Left lung (tissue), 10 donors: ENCODE results near the gene BCL11B. TPM values are rescaled to one million over a fixed set of nuclear protein-coding genes. Genes with fewer than 3 reads are reported as not detected.
A peak's percentile ranks its signal among the peaks of the same experiment; 100 is the strongest.

Experiments
- ATAC-seq: fragments of 200-7000 bp; cut with Tn5 transposase; one replicate; pipeline ENCODE4 v1.9.1; 2020; ENCODE audit warnings: moderate library complexity
- DNase-seq, 4 donors: peaks; one replicate each; pipeline ENCODE4 v3.0.0-alpha.2; 2013 to 2020
- H3K27ac ChIP-seq, 2 donors: fragments of 200-600 bp; sonication (generic) in 1 of 2; one replicate each; pipeline versions ENCODE4 v1.5.0 to v1.8.0; 2020 to 2021
- H3K27me3 ChIP-seq, 2 donors: fragments of 200-600 bp; sonication (generic) in 1 of 2; one replicate each; pipeline versions ENCODE4 v1.5.0 to v1.8.0; 2020 to 2021
- H3K36me3 ChIP-seq, 2 donors: fragments of 200-600 bp; sonication (generic) in 1 of 2; one replicate each; pipeline versions ENCODE4 v1.5.0 to v1.8.0; 2020 to 2021
- H3K4me1 ChIP-seq, 2 donors: fragments of 200-600 bp; one replicate each; pipeline ENCODE4 v1.8.0; 2021
- H3K4me3 ChIP-seq, 2 donors: fragments of 200-600 bp; sonication (generic) in 1 of 2; one replicate each; pipeline versions ENCODE4 v1.5.0 to v1.8.0; 2020 to 2021; ENCODE audit warnings: mild to moderate bottlenecking in 1 of 2
- H3K9me3 ChIP-seq, 2 donors: fragments of 200-600 bp; sonication (generic) in 1 of 2; one replicate each; pipeline versions ENCODE4 v1.5.0 to v1.8.0; 2020 to 2021
- CTCF ChIP-seq, 2 donors: fragments of 200-600 bp; sonication (generic) in 1 of 2; IDR thresholded peaks; one replicate each; pipeline versions ENCODE4 v1.5.0 to v1.8.0; 2021; ENCODE audit warnings: antibody characterized with exemption in 2 of 2
- intact Hi-C, 2 donors: fragments of 100-400 bp; cut with DNase I; formaldehyde crosslinking; loops; one replicate each; pipeline versions ENCODE4 v1.11.2 to v1.14.2; 2022
- polyA plus RNA-seq, 6 donors: library from polyadenylated mRNA; unstranded; fragments of 120-200 nt; gene quantifications; one replicate each; pipeline ENCODE4 v1.2.1, GENCODE V29; 2013; ENCODE audit not compliant: insufficient read length in 6 of 6
- total RNA-seq, 2 donors: library from RNA; stranded (reverse); fragmentation: NEBNext Ultra II Directional; extraction: Animal tissue kit (Norgen Biotek cat#: 25700); gene quantifications; one replicate each; pipeline ENCODE4 v1.2.1, GENCODE V29; 2021
- donor health status: DM: no; HTN: yes; CAD: no.
- donor health status: DM: no; HTN: no; CAD: no.

The BCL11B gene
- total and polyA plus RNA-seq, 8 donors: 1.4 to 3.6 (median 3.2) TPM

- intact Hi-C loops: no loop called here
- ATAC-seq (no peak), DNase-seq (no peak)
- Histone ChIP-seq H3K4me3 (no peak overlapping the region), H3K4me1 (peaks cover 0 to 9% of the 10 kb centered on the region in 2 donors), H3K27ac (no peak overlapping the region), H3K9me3 (no peaks in the 10 kb centered on the region), H3K36me3 (no peaks in the 10 kb centered on the region), H3K27me3 (no peaks in the 10 kb centered on the region)
- no peak for TF ChIP-seq CTCF (IDR thresholded peaks at IDR 0.05)
Observed at GRCh38 chr14:99134516-99135046, 137.4 kb downstream of the BCL11B start.

- Histone ChIP-seq H3K9me3 (no peaks in the 10 kb centered on the region), H3K27ac (no peak overlapping the region), H3K27me3 (no peaks in the 10 kb centered on the region), H3K36me3 (no peaks in the 10 kb centered on the region), H3K4me1 (peaks cover 0 to 9% of the 10 kb centered on the region in 2 donors), H3K4me3 (no peak overlapping the region)
- DNase-seq (peak in 2 of 4 donors; percentile 57 to 70), ATAC-seq (no peak)
- no peak for TF ChIP-seq CTCF (IDR thresholded peaks at IDR 0.05)
- intact Hi-C loops: no loop called here
Observed at GRCh38 chr14:99133636-99134515, 138.1 kb downstream of the BCL11B start.

DNA sequence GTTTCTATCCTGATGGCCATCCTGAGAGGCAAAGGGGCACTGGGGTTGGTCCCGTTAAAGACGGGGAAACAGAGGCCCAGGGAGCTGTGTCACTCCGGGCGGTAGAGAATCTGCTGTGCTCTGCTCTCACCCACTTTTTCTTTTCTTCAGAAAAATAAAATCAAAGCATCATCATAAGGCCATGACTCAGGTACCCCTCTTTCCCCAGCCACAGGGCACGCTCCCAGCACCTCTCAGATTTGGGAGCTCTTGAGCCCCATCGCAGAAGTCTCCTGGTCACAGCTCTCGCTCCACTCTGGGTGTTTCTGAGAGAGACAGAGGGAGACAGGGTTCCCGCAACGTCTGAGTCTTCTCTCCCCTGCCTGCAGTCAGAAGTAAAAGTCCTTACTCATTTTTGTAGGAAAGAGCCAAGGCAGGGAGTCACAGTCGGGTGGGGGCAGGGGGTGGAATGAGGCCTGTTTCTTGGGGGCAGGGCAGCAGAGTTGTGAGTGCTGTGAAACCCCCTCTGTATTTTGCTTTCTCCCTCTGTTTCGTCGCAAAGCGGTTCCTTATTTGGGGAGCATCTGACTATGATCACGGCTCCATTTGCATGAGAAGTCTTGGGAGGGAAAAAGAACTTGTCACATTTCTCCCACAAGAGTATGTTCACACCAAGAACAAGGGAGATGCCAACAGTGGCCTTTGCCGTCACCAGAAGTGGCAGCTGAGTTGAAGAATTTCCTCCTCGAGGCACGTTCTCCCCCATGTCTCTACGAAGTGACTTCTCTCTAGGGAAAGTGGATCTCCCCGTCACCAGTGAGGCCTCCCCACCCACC, 139.0 kb downstream of the BCL11B start:
- peaks cover 0 to 9% of the 10 kb centered on the region in 2 donors for H3K4me1 ChIP-seq
- H3K27me3 ChIP-seq: no peaks in the 10 kb centered on the region
- H3K36me3 ChIP-seq: no peaks in the 10 kb centered on the region
- TF ChIP-seq CTCF (IDR thresholded peaks at IDR 0.05): no peak
- H3K9me3 ChIP-seq: no peaks in the 10 kb centered on the region
- intact Hi-C loops: no loop called here
- ATAC-seq (no peak), DNase-seq (no peak)
- no peak overlapping the region for H3K27ac ChIP-seq
- no peak overlapping the region for H3K4me3 ChIP-seq

- no peak for ATAC-seq
- H3K27ac ChIP-seq: no peak overlapping the region
Observed at GRCh38 chr14:99131632-99132271, 140.2 kb downstream of the BCL11B start.

More at GRCh38 chr14:99131632-99132271, 140.2 kb downstream of the BCL11B start:
- H3K4me3 ChIP-seq: no peak overlapping the region
- H3K9me3 ChIP-seq: no peaks in the 10 kb centered on the region
- no peak for DNase-seq
- intact Hi-C loops: no loop called here
- no peaks in the 10 kb centered on the region for H3K27me3 ChIP-seq
- H3K4me1 ChIP-seq: peaks cover 0 to 9% of the 10 kb centered on the region in 2 donors
- no peaks in the 10 kb centered on the region for H3K36me3 ChIP-seq
- no peak for TF ChIP-seq CTCF (IDR thresholded peaks at IDR 0.05)
